Astrocyte (in vitro differentiated cells and primary cell): Measurements from ENCODE around the gene BCKDHB.
"Not testable (repeated sequence)": the region's sequence is repeated elsewhere in the genome, so short reads cannot be mapped to it uniquely, and the experiment has no call there.

Source experiments
- CTCF ChIP-seq: IDR thresholded peaks from 2 replicates; pipeline ENCODE4 v1.5.1; 2011; ENCODE audit warnings: low read depth, mild to moderate bottlenecking, inconsistent platforms, low read length, moderate library complexity; ENCODE audit not compliant: insufficient read depth
- EZH2 ChIP-seq: IDR thresholded peaks from 2 replicates; pipeline ENCODE4 v1.6.1; 2012; ENCODE audit warnings: mild to moderate bottlenecking, low read length, inconsistent platforms; ENCODE audit not compliant: insufficient read depth

- TF ChIP-seq CTCF, EZH2: not testable (repeated sequence)
These were observed 188.1 kb downstream of the BCKDHB start for GRCh38 chr6:80294531-80294930.
